ENCODE results near the gene CDC5L.

Gene CDC5L

DNA sequence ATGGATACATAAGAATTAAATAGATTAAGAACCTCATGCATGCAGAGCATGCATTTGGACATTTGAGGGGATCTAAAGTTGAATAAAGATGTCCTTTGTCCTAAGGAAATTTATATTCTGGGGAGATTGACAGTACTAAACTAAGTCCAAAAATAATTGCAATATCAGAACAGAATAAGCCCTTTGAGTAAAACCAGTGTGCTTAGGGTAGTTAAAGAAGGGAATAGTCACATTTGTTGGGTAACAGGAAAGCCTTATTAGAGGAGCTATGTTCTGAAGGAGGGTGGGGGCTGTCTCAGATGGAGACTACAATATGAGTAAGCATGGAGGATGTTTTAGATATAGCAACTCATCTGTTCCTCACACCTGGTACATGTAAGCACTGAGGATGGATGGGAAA is 35.8 kb downstream of the CDC5L start:
- ATAC-seq, result no peak
- Mint-ChIP-seq H3K27me3 (no peaks in the 10 kb centered on the region), H3K4me1 (no peaks in the 10 kb centered on the region), H3K4me3 (no peak overlapping the region), H3K27ac (no peak overlapping the region), H3K9me3 (no peaks in the 10 kb centered on the region), H3K36me3 (peaks cover 64% of the 10 kb centered on the region)

DNA sequence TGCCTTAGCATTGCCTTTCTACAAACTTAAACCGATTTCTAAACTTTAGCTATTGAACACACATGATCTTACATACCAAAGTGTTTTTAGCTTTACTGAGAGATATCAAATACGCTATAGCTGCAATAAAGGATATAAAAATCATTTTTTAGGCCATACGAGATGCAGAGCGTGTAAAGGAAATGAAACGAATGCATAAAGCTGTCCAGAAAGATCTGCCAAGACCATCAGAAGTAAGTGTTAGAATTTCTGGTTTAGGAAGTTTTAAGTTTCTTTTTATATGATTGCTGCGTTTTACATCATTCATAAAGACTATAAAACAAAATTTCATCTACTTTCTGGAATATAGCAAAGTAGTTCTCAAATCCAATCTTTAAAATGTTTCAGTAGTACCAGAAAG is 38.4 kb downstream of the CDC5L start:
- H3K4me3 Mint-ChIP-seq, result no peak overlapping the region
- no peaks in the 10 kb centered on the region for H3K4me1 Mint-ChIP-seq
- peaks cover 67% of the 10 kb centered on the region for H3K36me3 Mint-ChIP-seq
- H3K27me3 Mint-ChIP-seq, result no peaks in the 10 kb centered on the region
- no peak for ATAC-seq
- no peaks in the 10 kb centered on the region for H3K9me3 Mint-ChIP-seq
- H3K27ac Mint-ChIP-seq, result no peak overlapping the region

DNA sequence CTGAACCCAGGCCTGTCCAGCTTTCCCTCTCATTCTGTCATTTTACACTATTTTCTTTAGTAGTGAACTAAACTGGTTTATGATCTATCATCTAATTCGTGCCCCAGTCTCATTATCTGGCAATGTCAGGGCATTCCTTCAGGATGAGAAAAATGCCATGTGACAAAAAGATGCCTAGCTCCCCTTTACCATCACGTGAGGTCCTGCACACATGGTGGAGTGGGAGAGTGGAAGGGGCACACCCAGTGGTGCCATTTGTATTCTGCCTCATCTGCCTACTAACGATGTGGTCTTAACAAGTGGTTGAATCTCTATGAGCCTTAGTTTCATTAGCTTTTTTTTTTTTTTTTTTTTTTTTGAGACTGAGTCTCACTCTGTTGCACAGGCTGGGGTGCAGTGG is 41.2 kb downstream of the CDC5L start:
- H3K36me3 Mint-ChIP-seq, result peaks cover 67% of the 10 kb centered on the region
- ATAC-seq, result no peak

GRCh38 chr6:44430326-44430725 is 42.8 kb downstream of the CDC5L start:
- H3K4me1 Mint-ChIP-seq, result no peaks in the 10 kb centered on the region
- ATAC-seq, result no peak
- no peak overlapping the region for H3K4me3 Mint-ChIP-seq
- no peak overlapping the region for H3K27ac Mint-ChIP-seq
- H3K9me3 Mint-ChIP-seq, result no peaks in the 10 kb centered on the region
- H3K27me3 Mint-ChIP-seq, result no peaks in the 10 kb centered on the region
- peaks cover 60% of the 10 kb centered on the region for H3K36me3 Mint-ChIP-seq

More for the DNA sequence above, 41.2 kb downstream of the CDC5L start:
- Mint-ChIP-seq H3K9me3 (no peaks in the 10 kb centered on the region), H3K27me3 (no peaks in the 10 kb centered on the region), H3K4me1 (no peaks in the 10 kb centered on the region), H3K4me3 (no peak overlapping the region), H3K27ac (no peak overlapping the region)

DNA sequence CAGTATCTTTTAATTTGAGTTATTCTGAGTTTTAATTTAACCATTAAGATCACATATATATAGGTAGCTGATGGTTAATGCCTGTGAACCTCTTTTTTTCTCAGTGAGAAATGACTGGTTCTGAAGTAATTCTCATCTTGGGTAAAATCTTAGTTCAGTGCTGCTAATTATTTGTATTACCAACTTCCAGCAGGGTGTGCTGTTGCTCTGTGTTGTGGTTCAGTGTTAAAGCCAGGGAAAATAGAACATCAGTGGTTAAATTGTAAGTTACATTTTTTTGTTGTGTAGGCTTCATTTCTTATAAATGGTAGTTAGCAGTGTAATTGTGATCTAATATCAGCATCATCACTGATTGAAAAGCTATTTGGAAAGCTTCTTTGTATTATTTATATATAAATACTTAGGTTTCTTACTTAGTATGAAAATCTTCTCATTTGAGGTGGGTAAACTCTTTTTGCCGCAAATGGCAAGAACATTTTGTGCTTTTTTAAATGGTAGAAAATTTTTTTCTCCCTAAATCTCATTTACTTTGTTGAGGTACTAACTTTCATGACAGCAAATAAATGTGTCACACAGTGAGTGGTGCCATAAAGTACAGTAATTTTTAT is 43.7 kb downstream of the CDC5L start:
- H3K4me3 Mint-ChIP-seq, result no peak overlapping the region
- no peak overlapping the region for H3K27ac Mint-ChIP-seq
- no peaks in the 10 kb centered on the region for H3K9me3 Mint-ChIP-seq
- no peaks in the 10 kb centered on the region for H3K4me1 Mint-ChIP-seq
- no peak for ATAC-seq
- no peaks in the 10 kb centered on the region for H3K27me3 Mint-ChIP-seq
- H3K36me3 Mint-ChIP-seq, result peaks cover 63% of the 10 kb centered on the region

GRCh38 chr6:44432227-44432626 is 44.7 kb downstream of the CDC5L start:
- no peaks in the 10 kb centered on the region for H3K9me3 Mint-ChIP-seq
- peaks cover 66% of the 10 kb centered on the region for H3K36me3 Mint-ChIP-seq
- H3K27ac Mint-ChIP-seq, result no peak overlapping the region
- no peaks in the 10 kb centered on the region for H3K27me3 Mint-ChIP-seq
- no peak overlapping the region for H3K4me3 Mint-ChIP-seq
- H3K4me1 Mint-ChIP-seq, result no peaks in the 10 kb centered on the region
- ATAC-seq, result no peak

DNA sequence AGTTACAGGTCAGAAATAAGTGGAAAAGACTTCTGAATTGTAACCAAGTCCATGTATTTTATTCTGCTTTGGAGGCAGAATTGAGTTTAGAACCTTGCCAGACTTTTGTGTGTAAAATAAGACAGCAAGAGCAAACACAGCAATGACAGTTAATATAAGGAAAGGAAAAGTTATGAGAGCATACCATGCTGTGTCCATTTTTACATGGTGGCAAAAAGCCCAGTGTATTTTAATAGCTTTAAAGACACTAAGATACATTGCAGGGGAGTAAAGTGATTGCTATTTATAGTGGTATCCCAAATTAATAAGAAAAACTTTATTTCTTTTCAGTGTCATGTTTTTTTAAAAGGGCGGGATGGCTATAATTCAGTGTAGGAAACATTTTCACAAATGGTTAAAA is 45.2 kb downstream of the CDC5L start:
- no peak for ATAC-seq
- Mint-ChIP-seq H3K9me3 (no peaks in the 10 kb centered on the region), H3K27me3 (no peaks in the 10 kb centered on the region), H3K36me3 (peaks cover 71% of the 10 kb centered on the region), H3K4me3 (no peak overlapping the region), H3K27ac (no peak overlapping the region), H3K4me1 (no peaks in the 10 kb centered on the region)

- no peak for ATAC-seq
- Mint-ChIP-seq H3K36me3 (peaks cover 84% of the 10 kb centered on the region), H3K27ac (no peak overlapping the region), H3K9me3 (no peaks in the 10 kb centered on the region), H3K27me3 (no peaks in the 10 kb centered on the region), H3K4me1 (no peaks in the 10 kb centered on the region), H3K4me3 (no peak overlapping the region)
Measured at GRCh38 chr6:44435500-44435899, 48.0 kb downstream of the CDC5L start.

- Mint-ChIP-seq H3K4me1 (no peaks in the 10 kb centered on the region), H3K36me3 (peaks cover 91% of the 10 kb centered on the region)
- no peak for ATAC-seq
Measured at GRCh38 chr6:44438827-44439226, 51.3 kb downstream of the CDC5L start.

GRCh38 chr6:44439270-44440045 is 52.0 kb downstream of the CDC5L start:
- Mint-ChIP-seq H3K4me3 (no peak overlapping the region), H3K36me3 (peaks cover 92% of the 10 kb centered on the region), H3K27ac (no peak overlapping the region), H3K27me3 (no peaks in the 10 kb centered on the region), H3K9me3 (peaks cover 15% of the 10 kb centered on the region), H3K4me1 (no peaks in the 10 kb centered on the region)
- no peak for ATAC-seq

More at GRCh38 chr6:44438827-44439226, 51.3 kb downstream of the CDC5L start:
- no peak overlapping the region for H3K27ac Mint-ChIP-seq
- H3K27me3 Mint-ChIP-seq, result no peaks in the 10 kb centered on the region
- peaks cover 15% of the 10 kb centered on the region for H3K9me3 Mint-ChIP-seq
- no peak overlapping the region for H3K4me3 Mint-ChIP-seq

GRCh38 chr6:44441091-44441855 is 53.8 kb downstream of the CDC5L start:
- H3K9me3 Mint-ChIP-seq, result peaks cover 15% of the 10 kb centered on the region
- ATAC-seq, result no peak
- no peak overlapping the region for H3K4me3 Mint-ChIP-seq
- no peaks in the 10 kb centered on the region for H3K4me1 Mint-ChIP-seq
- no peak overlapping the region for H3K27ac Mint-ChIP-seq
- H3K36me3 Mint-ChIP-seq, result peaks cover 95% of the 10 kb centered on the region
- no peaks in the 10 kb centered on the region for H3K27me3 Mint-ChIP-seq

DNA sequence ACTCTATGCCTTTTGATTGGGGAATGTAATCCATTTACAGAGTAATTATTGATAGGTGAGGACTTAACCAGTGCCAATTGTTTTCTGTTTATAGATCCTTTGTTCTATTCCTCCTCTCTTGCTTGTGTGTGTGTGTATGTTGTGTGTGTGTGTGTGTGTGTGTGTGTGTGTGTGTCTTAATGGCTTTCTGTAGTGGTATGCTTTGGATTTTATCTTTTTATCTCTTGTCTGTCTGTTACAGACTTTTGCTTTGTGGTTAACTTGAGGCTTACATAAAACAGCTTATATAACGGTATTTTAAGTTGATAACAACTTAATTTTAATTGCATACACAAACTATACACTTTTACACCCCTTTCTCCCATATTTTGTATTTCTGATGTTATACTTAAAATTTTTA is 54.7 kb downstream of the CDC5L start:
- H3K4me3 Mint-ChIP-seq, result no peak overlapping the region
- H3K4me1 Mint-ChIP-seq, result no peaks in the 10 kb centered on the region
- ATAC-seq, result no peak
- peaks cover 88% of the 10 kb centered on the region for H3K36me3 Mint-ChIP-seq
- H3K9me3 Mint-ChIP-seq, result peaks cover 15% of the 10 kb centered on the region
- H3K27me3 Mint-ChIP-seq, result no peaks in the 10 kb centered on the region
- H3K27ac Mint-ChIP-seq, result no peak overlapping the region

- no peak for ATAC-seq
- no peaks in the 10 kb centered on the region for H3K4me1 Mint-ChIP-seq
- H3K27ac Mint-ChIP-seq, result no peak overlapping the region
- no peak overlapping the region for H3K4me3 Mint-ChIP-seq
- H3K27me3 Mint-ChIP-seq, result no peaks in the 10 kb centered on the region
- H3K9me3 Mint-ChIP-seq, result peaks cover 15% of the 10 kb centered on the region
- H3K36me3 Mint-ChIP-seq, result peaks cover 88% of the 10 kb centered on the region
Measured at GRCh38 chr6:44442833-44443444, 55.4 kb downstream of the CDC5L start.

- no peak for ATAC-seq
- Mint-ChIP-seq H3K4me3 (no peak overlapping the region), H3K4me1 (no peaks in the 10 kb centered on the region), H3K9me3 (peaks cover 15% of the 10 kb centered on the region), H3K27ac (no peak overlapping the region), H3K36me3 (peaks cover 75% of the 10 kb centered on the region), H3K27me3 (no peaks in the 10 kb centered on the region)
Measured at GRCh38 chr6:44444853-44445252, 57.3 kb downstream of the CDC5L start.

GRCh38 chr6:44446626-44447300 is 59.3 kb downstream of the CDC5L start:
- no peak overlapping the region for H3K27ac Mint-ChIP-seq
- H3K9me3 Mint-ChIP-seq, result peaks cover 12% of the 10 kb centered on the region
- H3K36me3 Mint-ChIP-seq, result peaks cover 63% of the 10 kb centered on the region
- no peaks in the 10 kb centered on the region for H3K27me3 Mint-ChIP-seq
- no peak overlapping the region for H3K4me3 Mint-ChIP-seq
- no peak for ATAC-seq
- H3K4me1 Mint-ChIP-seq, result no peaks in the 10 kb centered on the region
